PC-3 (cell line): ENCODE measurements around the gene PCARE.

ENCODE experiments used
- EZH2 ChIP-seq: fragments of 300-600 bp; sonication (generic); IDR thresholded peaks from one replicate; pipeline ENCODE4 v1.6.1; 2017; ENCODE audit warnings: antibody characterized with exemption, mild to moderate bottlenecking, low read length; ENCODE audit not compliant: unreplicated experiment
- EZH2phosphoT487 ChIP-seq: fragments of 300-600 bp; sonication (generic); IDR thresholded peaks from 2 replicates; pipeline ENCODE4 v1.6.1; 2018; ENCODE audit warnings: mild to moderate bottlenecking, antibody characterized with exemption, low read length, borderline replicate concordance
- TF ChIP-seq, protein P1 (sequence below): fragments of 300-600 bp; sonication (generic); conservative IDR thresholded peaks from 2 replicates; pipeline ENCODE4 v1.5.1; 2017; ENCODE audit warnings: antibody characterized with exemption, low read depth, mild to moderate bottlenecking, low read length

GRCh38 chr2:29015701-29016470, 58.4 kb downstream of the PCARE start:
- TF ChIP-seq, protein P1, sequence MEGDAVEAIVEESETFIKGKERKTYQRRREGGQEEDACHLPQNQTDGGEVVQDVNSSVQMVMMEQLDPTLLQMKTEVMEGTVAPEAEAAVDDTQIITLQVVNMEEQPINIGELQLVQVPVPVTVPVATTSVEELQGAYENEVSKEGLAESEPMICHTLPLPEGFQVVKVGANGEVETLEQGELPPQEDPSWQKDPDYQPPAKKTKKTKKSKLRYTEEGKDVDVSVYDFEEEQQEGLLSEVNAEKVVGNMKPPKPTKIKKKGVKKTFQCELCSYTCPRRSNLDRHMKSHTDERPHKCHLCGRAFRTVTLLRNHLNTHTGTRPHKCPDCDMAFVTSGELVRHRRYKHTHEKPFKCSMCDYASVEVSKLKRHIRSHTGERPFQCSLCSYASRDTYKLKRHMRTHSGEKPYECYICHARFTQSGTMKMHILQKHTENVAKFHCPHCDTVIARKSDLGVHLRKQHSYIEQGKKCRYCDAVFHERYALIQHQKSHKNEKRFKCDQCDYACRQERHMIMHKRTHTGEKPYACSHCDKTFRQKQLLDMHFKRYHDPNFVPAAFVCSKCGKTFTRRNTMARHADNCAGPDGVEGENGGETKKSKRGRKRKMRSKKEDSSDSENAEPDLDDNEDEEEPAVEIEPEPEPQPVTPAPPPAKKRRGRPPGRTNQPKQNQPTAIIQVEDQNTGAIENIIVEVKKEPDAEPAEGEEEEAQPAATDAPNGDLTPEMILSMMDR: no peak
- no peak for TF ChIP-seq EZH2phosphoT487
- no peak for TF ChIP-seq EZH2
